ENCODE results near the gene SLC41A3.

DNA sequence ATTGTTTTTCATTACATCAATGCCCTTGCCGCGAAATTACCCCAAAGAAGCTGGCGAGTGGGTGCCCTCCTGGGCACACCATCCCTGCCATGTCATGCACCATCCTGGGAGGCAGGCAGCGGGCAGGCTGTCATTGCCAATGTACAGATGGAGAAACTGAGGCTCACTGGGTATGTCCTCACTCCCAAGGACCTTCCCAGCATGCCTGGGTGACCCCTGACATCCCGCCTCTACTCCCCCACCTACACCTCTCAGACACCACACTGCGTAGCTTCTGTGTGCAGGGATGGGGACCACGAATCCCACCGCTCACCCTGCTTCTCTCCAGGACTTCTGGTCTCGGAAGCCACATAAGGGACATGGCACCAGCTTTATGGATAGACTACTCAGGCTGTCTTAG is 41.0 kb upstream of the SLC41A3 start:
- no peak for TF ChIP-seq POLR2A (IDR thresholded peaks at IDR 0.05; ENCODE audit: low read length)
- no peak for TF ChIP-seq GATA1 (IDR thresholded peaks at IDR 0.05; ENCODE audit: low read depth, low read length)

Measured in erythroblast (primary cell).